GM12891 (cell line): ENCODE measurements around the gene TSHZ1.
"Not testable (repeated sequence)": the region's sequence is repeated elsewhere in the genome, so short reads cannot be mapped to it uniquely, and the experiment has no call there.

Source experiments
- DNase-seq: peaks from one replicate; pipeline ENCODE4 v3.0.0; 2011; ENCODE audit warnings: low spot score; ENCODE audit not compliant: insufficient read length
- FAIRE-seq: peaks from 2 replicates; lab custom pipeline; 2011; peaks lifted over from hg19 to GRCh38; lab: Jason Lieb, UNC
- PAX5 ChIP-seq: IDR thresholded peaks from 2 replicates; pipeline ENCODE4 v1.6.1; 2011; ENCODE audit warnings: low read length, moderate library complexity, mild to moderate bottlenecking; ENCODE audit not compliant: insufficient read depth, severe bottlenecking
- POLR2A ChIP-seq: IDR thresholded peaks from 2 replicates; pipeline ENCODE4 v1.6.1; 2011; ENCODE audit warnings: low read depth, low read length, control low read depth
- POLR2AphosphoS5 ChIP-seq: IDR thresholded peaks from 2 replicates; pipeline ENCODE4 v1.6.1; 2011; ENCODE audit warnings: low read depth, low read length, control low read depth
- POU2F2 ChIP-seq: IDR thresholded peaks from 2 replicates; pipeline ENCODE4 v1.6.1; 2011; ENCODE audit warnings: low read depth, mild to moderate bottlenecking, control low read depth, low read length, moderate library complexity
- SPI1 ChIP-seq: IDR thresholded peaks from 2 replicates; pipeline ENCODE4 v1.6.1; 2011; ENCODE audit warnings: low read depth, low read length, control low read depth
- TAF1 ChIP-seq: IDR thresholded peaks from 2 replicates; pipeline ENCODE4 v1.6.1; 2011; ENCODE audit warnings: low read depth, low read length, control low read depth

TSHZ1 gene

GRCh38 chr18:75316826-75317225, 106.2 kb downstream of the TSHZ1 start:
- no peak for DNase-seq
- FAIRE-seq, result no peak
- TF ChIP-seq POLR2AphosphoS5 (no peak), TAF1 (no peak), PAX5 (no peak), POU2F2 (no peak), POLR2A (no peak), SPI1 (no peak)

GRCh38 chr18:75317300-75317699, 106.7 kb downstream of the TSHZ1 start:
- FAIRE-seq (peak; percentile 9), DNase-seq (no peak)
- peak; percentile 66 for TF ChIP-seq SPI1
- TF ChIP-seq TAF1, result no peak
- TF ChIP-seq POLR2AphosphoS5, result no peak

- no peak for TF ChIP-seq TAF1
- peak; percentile 77 for TF ChIP-seq SPI1
- FAIRE-seq (no peak), DNase-seq (no peak)
Observed at GRCh38 chr18:75317703-75318102, 107.1 kb downstream of the TSHZ1 start.

GRCh38 chr18:75319905-75320304, 109.3 kb downstream of the TSHZ1 start:
- TF ChIP-seq SPI1 (no peak), PAX5 (peak; percentile 36)
- no peak for FAIRE-seq
- DNase-seq, result no peak

GRCh38 chr18:75320506-75320905, 109.9 kb downstream of the TSHZ1 start:
- FAIRE-seq, result no peak
- TF ChIP-seq PAX5 (no peak), POU2F2 (no peak), POLR2AphosphoS5 (no peak), POLR2A (no peak), SPI1 (no peak), TAF1 (no peak)
- DNase-seq, result no peak

GRCh38 chr18:75321431-75321830, 110.8 kb downstream of the TSHZ1 start:
- no peak for DNase-seq
- FAIRE-seq, result no peak
- TF ChIP-seq POU2F2 (no peak), POLR2A (no peak), SPI1 (no peak), POLR2AphosphoS5 (no peak), TAF1 (no peak), PAX5 (no peak)

GRCh38 chr18:75322206-75322605, 111.6 kb downstream of the TSHZ1 start:
- FAIRE-seq (no peak), DNase-seq (no peak)

GRCh38 chr18:75323821-75324585, 113.4 kb downstream of the TSHZ1 start:
- no peak for FAIRE-seq
- TF ChIP-seq POLR2AphosphoS5 (no peak), TAF1 (no peak), PAX5 (no peak), POU2F2 (no peak), SPI1 (no peak), POLR2A (no peak)

More at GRCh38 chr18:75322206-75322605, 111.6 kb downstream of the TSHZ1 start:
- TF ChIP-seq PAX5 (no peak), SPI1 (no peak), POLR2A (no peak), POLR2AphosphoS5 (no peak), POU2F2 (no peak)

GRCh38 chr18:75324686-75325257, 114.2 kb downstream of the TSHZ1 start:
- DNase-seq (no peak), FAIRE-seq (no peak)
- TF ChIP-seq PAX5, result no peak
- no peak for TF ChIP-seq POLR2A
- TF ChIP-seq POLR2AphosphoS5, result no peak
- no peak for TF ChIP-seq TAF1
- no peak for TF ChIP-seq POU2F2
- no peak for TF ChIP-seq SPI1

More at GRCh38 chr18:75323821-75324585, 113.4 kb downstream of the TSHZ1 start:
- DNase-seq, result no peak

- DNase-seq, FAIRE-seq: not testable (repeated sequence)
Observed at GRCh38 chr18:75329753-75330152, 119.2 kb downstream of the TSHZ1 start.
